ENCODE results near the gene OR10G7. TPM values are rescaled to one million over a fixed set of nuclear protein-coding genes. Genes with fewer than 3 reads are reported as not detected.

OR10G7 gene
- total and polyA plus RNA-seq, 10 of the 15 experiments (the other 5 are each of a cell fraction or from before 2014, with no cell fraction given), result not detected

DNA sequence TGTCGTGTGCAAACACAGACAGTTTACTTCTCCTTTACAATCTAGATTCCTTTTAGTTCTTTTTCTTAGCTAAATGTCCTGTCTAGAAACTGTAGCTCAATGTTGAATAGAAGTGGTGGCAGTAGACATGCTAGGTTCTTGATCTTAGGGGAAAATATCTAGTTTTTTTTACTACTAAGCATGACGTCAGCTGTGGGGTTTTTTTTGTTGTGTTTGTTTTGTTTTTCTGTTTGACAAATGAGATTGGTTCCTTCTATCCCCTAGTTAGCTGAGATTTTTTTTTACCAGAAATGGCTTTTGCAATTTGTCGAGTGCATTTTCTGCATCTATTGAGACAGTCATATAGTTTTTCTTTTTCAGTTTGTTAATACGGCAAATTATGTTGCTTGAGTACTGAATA lies 2.3 kb upstream of the OR10G7 start:
- H3K4me2 ChIP-seq (ENCODE audit: control insufficient read depth, insufficient read depth), result no peak overlapping the region
- no TSS peak for BruUV-seq (replicated peaks)
- no peak for ATAC-seq
- H3K27me3 ChIP-seq (replicated peaks in 1 of 2; ENCODE audit: control insufficient read depth in 2 of 2, insufficient read depth in 2 of 2, low read length in 1 of 2), result no peaks in the 10 kb centered on the region
- no peak for DNase-seq (ENCODE audit: low read depth, low spot score)
- TF ChIP-seq MLLT1 (IDR thresholded peaks at IDR 0.05), result no peak
- no peak for TF ChIP-seq MXI1 (IDR thresholded peaks at IDR 0.05; ENCODE audit: low read depth, low read length)
- no peak for TF ChIP-seq CHD4 (IDR thresholded peaks at IDR 0.05)
- TF ChIP-seq TBL1XR1 (IDR thresholded peaks at IDR 0.05; ENCODE audit: low read depth, low read length), result no peak
- no peak for TF ChIP-seq NR2C2 (IDR thresholded peaks at IDR 0.05; ENCODE audit: borderline replicate concordance, control insufficient read depth, insufficient read length, low read depth)
- TF ChIP-seq PRDM15 (CRISPR knock-in tag; IDR thresholded peaks at IDR 0.05), result no peak
- TF ChIP-seq CUX1 (IDR thresholded peaks at IDR 0.05; ENCODE audit: insufficient replicate concordance, low read depth, low read length), result no peak
- no peak for TF ChIP-seq ZSCAN29 (IDR thresholded peaks at IDR 0.05)
- no peak for TF ChIP-seq MTA2 (IDR thresholded peaks at IDR 0.05; ENCODE audit: low read depth)
- TF ChIP-seq RBBP5 (conservative IDR thresholded peaks at IDR 0.05), result no peak
- no peak for TF ChIP-seq PBX3 (IDR thresholded peaks at IDR 0.05; ENCODE audit: insufficient replicate concordance, low read depth, low read length)
- no peak for TF ChIP-seq KAT2A (conservative IDR thresholded peaks at IDR 0.05; ENCODE audit: control insufficient read depth, low read depth, low read length)
- TF ChIP-seq CEBPB (IDR thresholded peaks at IDR 0.05; ENCODE audit: borderline replicate concordance in 1 of 2, low read depth in 2 of 2, low read length in 2 of 2), result no peak
- H3K27ac ChIP-seq (ENCODE audit: control insufficient read depth, insufficient read depth), result no peak overlapping the region
- intact Hi-C loops (cut with micrococcal nuclease; ENCODE audit: unreplicated experiment) (no loop called here), in situ Hi-C loops (cut with MboI) (no loop called here)
- no peak overlapping the region for H3K4me3 ChIP-seq
- no peak overlapping the region for H3K9ac ChIP-seq (ENCODE audit: control insufficient read depth, insufficient read depth, low read length)
- 47% methylated on average over 4 of the region's 4 CpGs for WGBS (ENCODE audit: insufficient coverage, insufficient replicate concordance, low lambda C conversion rate, missing lambda C conversion rate)
- no peaks in the 10 kb centered on the region for H3K79me2 ChIP-seq (ENCODE audit: control insufficient read depth, insufficient read depth, low read length)
- ChIA-PET RAD21 (ENCODE audit: unreplicated experiment) (no interaction called here), CTCF (no interaction called here), POLR2A (no interaction called here), SMC1A (ENCODE audit: uncharacterized antibody, unreplicated experiment) (interaction anchor here (0.8 to 1.1 kb wide), 2 partner anchors 28 to 162 kb away, joined by 3 read pairs; no protein-coding TSS in a partner anchor)
- H3K4me1 ChIP-seq (ENCODE audit: control insufficient read depth, insufficient read depth, low read length), result no peaks in the 10 kb centered on the region
- no peaks in the 10 kb centered on the region for H3K36me3 ChIP-seq (ENCODE audit: control insufficient read depth in 2 of 2, insufficient read depth in 2 of 2, low read length in 1 of 2)
- H3K9me3 ChIP-seq (replicated peaks; ENCODE audit: control insufficient read depth, insufficient read depth, low read length), result no peaks in the 10 kb centered on the region
- no peak for FAIRE-seq
- H2AFZ ChIP-seq (ENCODE audit: control insufficient read depth, low read depth, low read length), result no peak overlapping the region
- no peaks in the 10 kb centered on the region for H4K20me1 ChIP-seq (ENCODE audit: control insufficient read depth, insufficient read depth)
